ENCODE data around the gene STIMATE.

STIMATE gene

GRCh38 chr3:52819936-52820335 lies 77.4 kb downstream of the STIMATE start:
- FAIRE-seq = no peak

GRCh38 chr3:52817860-52818259 lies 79.5 kb downstream of the STIMATE start:
- no peak for TF ChIP-seq POLR2A (IDR thresholded peaks at IDR 0.05; ENCODE audit: low read depth, low read length)
- FAIRE-seq (no peak), DNase-seq (ENCODE audit: insufficient read length, low spot score) (no peak)

More at GRCh38 chr3:52819936-52820335, 77.4 kb downstream of the STIMATE start:
- no peak for TF ChIP-seq POLR2A (IDR thresholded peaks at IDR 0.05; ENCODE audit: low read depth, low read length)
- DNase-seq (ENCODE audit: insufficient read length, low spot score) = no peak

DNA sequence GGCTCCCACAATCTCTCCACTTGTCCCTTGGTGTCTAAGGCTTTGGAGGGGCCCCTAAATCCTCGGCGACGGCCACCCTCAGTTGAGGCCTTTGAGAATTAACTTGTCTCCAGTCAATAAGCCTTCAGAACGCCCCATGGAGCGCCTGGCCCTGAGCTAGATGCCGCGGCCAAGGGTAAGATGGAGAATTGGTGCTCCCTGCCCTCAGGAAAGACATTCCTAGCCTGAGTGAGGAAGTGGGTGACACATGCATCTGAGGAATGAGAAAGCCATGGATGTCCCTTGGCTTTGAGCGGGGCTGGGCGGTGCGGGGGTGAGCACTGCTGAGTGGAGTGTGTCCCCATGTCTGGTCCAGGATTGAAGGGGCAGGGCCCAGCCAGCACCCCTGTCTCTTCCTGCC lies 80.1 kb downstream of the STIMATE start:
- no peak for TF ChIP-seq POLR2A (IDR thresholded peaks at IDR 0.05; ENCODE audit: low read depth, low read length)
- FAIRE-seq (no peak), DNase-seq (ENCODE audit: insufficient read length, low spot score) (no peak)

DNA sequence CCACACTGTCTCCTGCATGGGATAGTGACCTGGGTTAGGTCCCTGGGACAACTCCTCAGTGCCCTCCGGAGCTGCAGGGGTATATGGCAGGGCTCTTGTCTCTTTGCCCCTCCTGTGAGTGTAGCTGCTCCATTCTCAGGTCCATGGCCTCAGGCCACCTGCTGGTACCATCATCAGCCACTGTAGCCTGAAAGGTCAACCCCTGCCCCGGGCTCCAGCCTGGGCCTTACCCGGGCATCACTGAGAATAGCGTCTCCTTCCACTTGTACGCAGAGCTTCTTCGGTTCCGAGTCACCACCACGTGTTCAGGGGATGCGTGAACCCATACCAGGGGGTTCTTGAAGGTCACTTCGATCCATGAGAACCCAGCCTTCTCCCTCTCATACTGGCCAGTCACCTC lies 80.7 kb downstream of the STIMATE start:
- FAIRE-seq = no peak
- TF ChIP-seq POLR2A (IDR thresholded peaks at IDR 0.05; ENCODE audit: low read depth, low read length) = no peak
- no peak for DNase-seq (ENCODE audit: insufficient read length, low spot score)

GRCh38 chr3:52816199-52816598 lies 81.1 kb downstream of the STIMATE start:
- no peak for TF ChIP-seq POLR2A (IDR thresholded peaks at IDR 0.05; ENCODE audit: low read depth, low read length)
- FAIRE-seq (no peak), DNase-seq (ENCODE audit: insufficient read length, low spot score) (no peak)

DNA sequence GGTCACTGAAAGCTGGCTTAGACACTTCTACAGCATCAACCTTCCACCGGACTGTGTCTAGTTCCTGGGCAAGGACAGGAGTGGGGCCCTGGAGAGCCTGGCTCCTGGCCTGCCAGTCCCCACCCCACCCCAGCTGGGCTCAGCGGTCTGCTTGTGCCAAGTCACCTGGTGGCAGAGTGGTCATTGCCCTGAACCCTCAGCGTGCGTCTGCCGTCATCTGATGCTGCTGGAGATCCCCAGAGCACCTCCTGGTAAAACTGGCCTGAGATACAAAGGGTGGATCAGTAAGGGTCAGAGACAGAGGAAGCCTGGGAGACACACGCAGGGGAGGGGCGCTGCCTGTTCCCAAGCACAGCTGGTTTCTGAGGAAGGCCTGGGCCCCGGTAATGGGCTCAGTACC lies 83.5 kb downstream of the STIMATE start:
- no peak for TF ChIP-seq POLR2A (IDR thresholded peaks at IDR 0.05; ENCODE audit: low read depth, low read length)
- DNase-seq (ENCODE audit: insufficient read length, low spot score) (no peak), FAIRE-seq (no peak)

DNA sequence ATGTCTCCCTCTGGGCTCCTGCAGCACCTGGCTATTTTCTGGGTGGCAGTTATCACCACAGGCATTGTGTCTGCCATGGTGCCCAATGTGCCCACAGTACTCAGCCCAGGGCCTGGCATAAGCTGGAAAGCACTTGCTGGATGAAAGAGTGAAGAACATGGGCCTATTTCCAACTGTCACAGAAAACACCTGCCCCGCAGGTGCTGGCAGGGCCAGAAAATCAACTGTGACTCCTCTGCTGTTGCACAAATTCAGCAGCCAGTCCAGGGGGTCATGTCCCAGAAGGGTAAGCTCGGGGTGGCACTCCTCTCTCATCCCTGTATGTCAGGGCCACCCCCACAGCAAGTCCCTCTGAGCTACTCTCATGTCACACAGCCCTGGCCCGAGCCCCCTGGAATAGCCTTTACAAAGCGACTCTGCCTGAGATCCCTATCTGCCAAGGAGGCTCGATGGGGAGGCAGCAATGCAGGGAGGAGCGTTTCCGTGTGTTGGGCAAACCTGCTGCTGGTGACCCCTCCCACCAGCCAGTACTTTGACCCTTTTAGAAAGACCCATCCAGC lies 85.8 kb downstream of the STIMATE start:
- FAIRE-seq (no peak), DNase-seq (ENCODE audit: insufficient read length, low spot score) (no peak)
- no peak for TF ChIP-seq POLR2A (IDR thresholded peaks at IDR 0.05; ENCODE audit: low read depth, low read length)

GRCh38 chr3:52810923-52811322 lies 86.4 kb downstream of the STIMATE start:
- TF ChIP-seq POLR2A (IDR thresholded peaks at IDR 0.05; ENCODE audit: low read depth, low read length) = no peak
- FAIRE-seq (no peak), DNase-seq (ENCODE audit: insufficient read length, low spot score) (no peak)

DNA sequence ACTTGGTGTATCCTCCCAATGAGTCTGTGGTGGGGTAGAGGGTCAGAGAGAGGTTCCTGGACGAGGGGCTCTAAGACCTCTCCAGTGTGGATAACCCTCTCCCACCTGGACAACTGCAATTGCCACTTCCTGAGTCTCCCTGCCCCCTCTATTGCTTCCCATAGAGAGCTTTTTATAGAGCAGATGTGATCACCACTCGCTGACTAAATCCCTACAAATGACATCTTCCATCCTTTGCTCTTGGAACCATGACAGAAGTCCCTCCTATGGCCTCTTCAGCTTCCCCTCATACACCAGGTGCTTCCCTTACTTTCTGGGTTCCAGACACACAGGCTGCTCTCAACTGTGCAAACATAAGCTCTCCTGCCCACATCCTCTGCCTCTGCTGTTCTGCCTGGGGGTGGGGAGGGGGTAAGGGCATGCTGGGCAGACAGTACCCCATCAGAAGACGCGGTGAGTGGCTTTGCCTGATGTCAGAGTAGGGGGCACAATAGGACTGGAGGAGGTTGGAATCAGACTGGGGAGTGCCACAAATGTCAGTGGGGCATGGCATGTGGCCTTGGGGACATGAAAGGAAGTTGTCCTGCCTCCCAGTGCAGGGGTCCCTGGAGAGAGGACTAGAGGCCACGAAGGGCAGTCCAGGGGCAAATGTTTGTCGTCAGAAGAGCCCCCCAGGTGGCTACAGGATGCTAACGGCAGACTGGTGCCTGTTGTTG lies 87.5 kb downstream of the STIMATE start:
- DNase-seq (ENCODE audit: insufficient read length, low spot score) (no peak), FAIRE-seq (no peak)
- no peak for TF ChIP-seq POLR2A (IDR thresholded peaks at IDR 0.05; ENCODE audit: low read depth, low read length)

DNA sequence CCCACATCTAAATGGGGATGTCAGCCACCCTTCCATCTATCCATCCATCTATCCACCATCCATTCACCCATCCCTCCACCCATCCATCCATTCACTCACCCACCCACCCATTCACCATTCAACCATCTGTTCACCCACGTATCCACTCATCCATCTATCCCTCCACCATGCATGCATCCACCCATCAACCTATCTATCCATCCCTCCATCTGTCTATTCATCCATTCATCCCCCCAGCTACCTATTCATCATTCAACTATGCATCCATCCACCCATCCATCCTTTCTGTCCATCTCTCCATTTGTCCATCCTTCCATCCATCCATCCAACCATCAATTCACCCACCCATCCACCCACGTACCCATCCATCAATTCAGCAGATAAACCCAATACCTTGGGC lies 88.2 kb downstream of the STIMATE start:
- no peak for FAIRE-seq
- DNase-seq (ENCODE audit: insufficient read length, low spot score) = no peak
- TF ChIP-seq POLR2A (IDR thresholded peaks at IDR 0.05; ENCODE audit: low read depth, low read length) = no peak

DNA sequence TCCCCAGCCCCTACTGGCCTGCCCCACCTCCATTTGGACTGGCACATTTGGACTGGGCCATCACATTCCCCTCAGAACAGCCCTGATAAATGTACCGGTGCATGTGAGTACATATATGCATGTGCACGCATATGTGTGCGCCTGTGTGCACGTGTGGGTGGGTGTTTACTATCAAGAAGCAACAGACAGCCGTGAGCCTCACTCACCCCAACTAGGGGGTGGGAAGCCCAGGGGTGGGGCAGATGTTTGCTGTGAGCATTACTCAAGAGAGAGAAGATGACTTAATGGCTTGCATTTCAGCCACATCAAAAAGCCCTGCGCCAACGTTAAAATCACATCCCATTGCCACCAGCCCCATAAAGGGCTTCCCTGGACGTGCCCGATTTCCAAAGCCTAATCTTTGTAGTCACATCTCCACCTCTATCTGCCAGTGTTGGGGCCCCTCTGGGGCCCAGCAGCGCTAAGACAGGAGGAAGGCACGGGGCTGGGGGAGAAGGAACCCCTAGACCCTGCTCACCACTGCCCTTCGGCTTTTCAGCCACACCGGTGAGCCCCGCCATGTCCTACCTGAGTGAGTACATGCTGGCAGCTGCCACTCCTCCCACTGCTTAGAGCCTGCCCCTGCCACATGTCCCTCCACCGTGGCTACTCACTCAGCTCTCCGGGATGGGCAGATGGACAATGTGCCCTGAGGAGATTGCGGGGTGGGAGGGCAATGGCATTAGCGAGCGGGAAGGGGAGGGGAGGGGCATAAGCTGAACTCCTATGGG lies 91.9 kb downstream of the STIMATE start:
- DNase-seq (ENCODE audit: insufficient read length, low spot score) (no peak), FAIRE-seq (no peak)
- no peak for TF ChIP-seq POLR2A (IDR thresholded peaks at IDR 0.05; ENCODE audit: low read depth, low read length)

- FAIRE-seq (no peak), DNase-seq (ENCODE audit: insufficient read length, low spot score) (no peak)
- TF ChIP-seq POLR2A (IDR thresholded peaks at IDR 0.05; ENCODE audit: low read depth, low read length) = no peak
Observed at GRCh38 chr3:52801839-52802238, 95.5 kb downstream of the STIMATE start.

GRCh38 chr3:52800079-52800478 lies 97.3 kb downstream of the STIMATE start:
- TF ChIP-seq POLR2A (IDR thresholded peaks at IDR 0.05; ENCODE audit: low read depth, low read length) = no peak
- FAIRE-seq (no peak), DNase-seq (ENCODE audit: insufficient read length, low spot score) (no peak)

DNA sequence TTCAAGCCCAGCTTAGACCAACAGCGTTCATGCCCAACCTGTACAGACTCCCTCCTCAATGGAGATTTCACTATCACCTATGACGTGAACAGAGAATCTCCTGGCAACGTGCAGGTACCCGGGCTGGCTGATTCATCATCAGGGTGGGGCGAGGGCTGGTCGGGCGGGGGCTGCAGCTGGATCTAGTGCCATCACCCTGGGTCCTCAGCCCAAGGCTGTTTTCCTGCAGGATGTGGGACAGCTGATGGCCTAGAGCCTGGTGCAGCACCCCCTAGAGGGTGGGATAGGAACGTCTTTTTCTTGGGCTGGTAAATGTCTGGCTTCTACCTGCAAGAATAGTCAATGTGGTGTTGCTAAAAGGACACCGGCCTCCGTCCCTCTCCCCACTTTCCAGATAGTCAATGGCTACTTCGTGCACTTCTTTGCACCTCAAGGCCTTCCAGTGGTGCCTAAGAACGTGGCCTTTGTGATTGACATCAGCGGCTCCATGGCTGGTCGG lies 98.3 kb downstream of the STIMATE start:
- DNase-seq (ENCODE audit: insufficient read length, low spot score) (peak; percentile 66), FAIRE-seq (no peak)

More for the DNA sequence above, 98.3 kb downstream of the STIMATE start:
- no peak for TF ChIP-seq POLR2A (IDR thresholded peaks at IDR 0.05; ENCODE audit: low read depth, low read length)

All from H54 (cell line).